Inferior parietal cortex (tissue), 1 donor: ENCODE measurements around the gene SEC63.
"Not testable (repeated sequence)": the region's sequence is repeated elsewhere in the genome, so short reads cannot be mapped to it uniquely, and the experiment has no call there.

Source experiments
- DNase-seq: peaks from one replicate; pipeline ENCODE4 v3.0.0-alpha.2; 2016; ENCODE audit errors: extremely low spot score

SEC63 gene

DNA sequence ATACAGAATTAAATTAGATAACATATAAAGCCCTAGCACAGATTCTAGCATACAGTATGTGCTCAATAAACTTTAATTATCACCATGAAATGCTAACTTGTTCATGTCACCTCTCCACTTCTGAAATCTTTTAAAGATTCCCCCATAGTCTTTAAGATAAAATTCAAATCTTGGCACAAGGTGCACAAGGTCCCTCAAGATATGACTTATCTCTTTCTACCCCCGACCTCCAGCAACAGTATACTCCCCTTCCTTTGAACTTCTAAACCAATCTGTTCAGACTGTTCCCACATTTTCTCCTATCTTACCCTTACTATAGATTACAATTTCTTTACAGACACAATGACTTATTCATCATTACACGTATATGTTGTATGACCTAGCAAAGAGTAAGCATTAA, 29.0 kb downstream of the SEC63 start:
- no peak for DNase-seq

DNA sequence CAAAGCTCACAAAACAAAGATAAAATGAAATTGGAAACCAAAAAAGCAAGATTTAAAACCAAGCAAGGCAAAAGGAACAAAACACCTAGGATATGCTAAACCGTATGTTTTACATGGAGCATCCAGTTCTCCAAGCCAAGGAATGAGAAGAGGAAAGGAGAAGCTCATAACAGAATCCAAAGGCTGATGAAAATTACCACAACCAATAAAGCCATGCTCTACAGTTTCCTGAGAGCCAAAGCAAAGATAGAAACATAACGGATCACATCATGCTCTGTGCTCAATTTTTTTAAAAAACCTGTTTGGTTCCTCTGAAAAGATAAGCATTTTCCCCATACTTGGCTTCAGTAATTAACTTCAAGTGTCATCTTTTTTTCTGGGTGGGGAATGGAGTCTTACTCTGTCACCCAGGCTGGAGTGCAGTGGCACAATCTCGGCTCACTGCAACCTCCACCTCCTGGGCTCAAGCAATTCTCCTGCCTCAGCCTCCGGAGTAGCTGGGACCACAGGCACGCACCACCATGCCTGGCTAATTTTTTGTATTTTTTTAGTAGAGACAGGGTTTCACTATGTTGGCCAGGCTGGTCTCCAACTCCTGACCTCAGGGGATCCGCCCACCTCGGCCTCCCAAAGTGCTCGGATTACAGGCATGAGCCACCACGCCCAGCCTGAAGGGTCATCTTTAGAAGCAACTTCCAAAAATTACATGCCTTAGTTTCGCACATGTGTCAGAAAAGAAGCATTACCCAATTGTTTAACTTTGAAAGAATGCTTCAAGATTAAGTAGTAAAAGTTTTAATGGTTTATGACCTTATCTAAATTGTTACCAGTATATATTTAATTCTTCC, 31.1 kb downstream of the SEC63 start:
- DNase-seq = not testable (repeated sequence)

DNA sequence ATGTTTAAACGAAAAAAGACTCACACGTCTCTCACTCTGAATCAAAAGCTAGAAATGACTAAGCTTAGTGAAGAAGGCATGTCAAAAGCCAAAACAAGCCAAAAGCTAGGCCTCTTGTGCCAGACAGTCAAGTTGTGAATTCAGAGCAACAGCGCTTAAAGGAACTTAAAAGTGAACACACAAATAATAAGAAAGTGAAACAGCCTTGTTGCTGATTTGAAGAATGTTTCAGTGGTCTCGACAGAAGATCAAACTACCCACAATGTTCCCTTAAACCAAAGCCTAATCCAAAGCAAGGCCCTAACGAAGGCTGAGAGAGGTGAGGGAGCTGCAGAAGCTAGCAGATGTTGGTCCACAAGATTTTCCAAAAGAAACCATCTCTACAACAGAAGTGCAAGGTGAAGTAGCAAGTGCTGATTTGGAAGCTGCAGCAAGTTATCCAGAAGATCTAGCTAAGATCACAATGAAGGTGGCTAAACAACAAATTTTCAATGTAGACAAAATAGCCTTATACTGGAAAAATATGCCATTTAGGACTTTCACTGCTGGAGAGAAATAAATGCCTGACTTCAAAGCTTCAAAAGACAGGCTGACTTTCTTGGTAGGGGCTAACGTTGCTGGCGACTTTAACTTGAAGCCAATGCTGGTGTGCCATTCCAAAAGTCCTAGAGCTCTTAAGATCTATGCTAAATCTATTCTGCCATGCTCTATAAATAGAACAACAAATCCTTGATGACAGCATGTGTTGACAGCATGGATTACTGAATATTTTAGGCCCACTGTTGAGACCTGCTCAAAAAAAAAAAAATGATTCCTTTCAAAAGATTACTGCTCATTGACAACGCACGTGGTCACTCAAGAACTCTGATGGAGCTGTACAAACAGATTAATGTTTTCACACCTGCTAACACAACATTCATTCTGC, 40.3 kb downstream of the SEC63 start:
- DNase-seq = no peak

DNA sequence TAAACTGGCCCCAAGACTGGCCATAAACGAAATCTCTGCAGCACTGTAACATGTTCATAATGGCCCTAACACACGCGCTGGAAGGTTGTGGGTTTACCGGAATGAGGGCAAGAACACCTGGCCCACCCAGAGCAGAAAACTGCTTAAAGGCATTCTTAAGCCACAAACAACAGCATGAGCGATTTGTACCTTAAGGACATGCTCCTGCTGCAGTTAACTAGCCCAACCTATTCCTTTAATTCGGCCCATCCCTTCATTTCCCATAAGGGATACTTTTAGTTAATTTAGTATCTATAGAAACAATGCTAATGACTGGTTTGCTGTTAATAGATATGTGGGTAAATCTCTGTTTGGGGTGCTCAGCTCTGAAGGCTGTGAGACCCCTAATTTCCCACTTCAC, 41.0 kb downstream of the SEC63 start:
- not testable (repeated sequence) for DNase-seq

DNA sequence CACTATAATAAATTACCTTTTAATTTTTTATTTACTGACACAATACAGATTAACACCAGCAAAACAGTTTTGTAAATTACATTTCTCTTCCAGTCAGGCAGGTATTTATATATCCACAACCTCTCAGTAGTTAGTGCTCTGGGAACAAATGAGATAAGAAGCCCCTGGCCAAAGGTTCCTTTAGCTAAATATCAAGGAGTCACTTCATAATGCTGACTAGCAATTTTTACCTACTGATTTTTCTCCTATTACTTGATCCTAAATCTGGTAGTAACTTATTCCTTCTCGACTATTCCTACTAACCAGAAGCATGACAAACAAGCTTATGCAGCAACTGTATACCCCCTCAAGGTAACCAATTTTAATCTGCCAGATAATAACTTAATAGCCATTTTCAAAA, 46.3 kb downstream of the SEC63 start:
- DNase-seq = no peak

DNA sequence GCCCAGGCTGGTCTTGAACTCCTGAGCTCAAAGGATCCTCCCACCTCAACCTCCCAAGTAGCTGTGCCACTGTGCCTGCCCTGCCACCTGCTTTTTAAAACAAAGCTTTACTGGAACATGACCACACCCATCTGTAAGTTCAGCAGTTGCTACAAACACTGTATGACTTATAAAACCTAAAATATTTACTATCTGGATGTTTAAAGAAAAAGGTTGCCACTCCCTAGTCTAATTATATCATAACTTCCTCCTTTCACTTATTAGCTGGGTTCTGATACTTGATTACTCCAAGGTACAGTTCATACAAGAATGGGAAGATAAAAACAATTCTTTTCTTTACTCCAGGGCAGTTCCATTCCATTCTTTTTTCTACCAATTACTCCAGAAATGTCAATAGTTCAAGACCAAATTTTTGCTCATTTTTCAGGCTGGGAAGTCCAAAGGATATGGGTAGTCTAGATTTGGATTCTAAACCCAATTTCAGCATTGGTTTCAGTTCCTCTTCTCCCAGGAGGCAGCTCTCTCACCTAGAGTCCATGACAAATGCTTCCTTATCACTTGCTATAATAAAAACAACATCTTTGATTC, 63.1 kb downstream of the SEC63 start:
- no peak for DNase-seq

GRCh38 chr6:107890431-107890830, 67.6 kb downstream of the SEC63 start:
- DNase-seq = not testable (repeated sequence)

DNA sequence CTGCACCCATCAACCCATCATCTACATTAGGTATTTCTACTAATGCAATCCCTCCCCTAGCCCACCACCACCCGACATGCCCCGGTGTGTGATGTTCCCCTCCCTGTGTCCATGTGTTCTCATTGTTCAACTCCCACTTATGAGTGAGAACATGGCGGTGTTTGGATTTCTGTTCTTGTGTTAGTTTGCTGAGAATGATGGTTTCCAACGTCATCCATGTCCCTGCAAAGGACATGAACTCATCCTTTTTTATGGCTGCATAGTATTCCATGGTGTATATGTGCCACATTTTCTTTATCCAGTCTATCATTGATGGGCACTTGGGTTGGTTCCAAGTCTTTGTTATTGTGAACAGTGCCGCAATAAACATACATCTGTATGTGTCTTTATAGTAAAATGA, 72.1 kb downstream of the SEC63 start:
- DNase-seq = not testable (repeated sequence)

DNA sequence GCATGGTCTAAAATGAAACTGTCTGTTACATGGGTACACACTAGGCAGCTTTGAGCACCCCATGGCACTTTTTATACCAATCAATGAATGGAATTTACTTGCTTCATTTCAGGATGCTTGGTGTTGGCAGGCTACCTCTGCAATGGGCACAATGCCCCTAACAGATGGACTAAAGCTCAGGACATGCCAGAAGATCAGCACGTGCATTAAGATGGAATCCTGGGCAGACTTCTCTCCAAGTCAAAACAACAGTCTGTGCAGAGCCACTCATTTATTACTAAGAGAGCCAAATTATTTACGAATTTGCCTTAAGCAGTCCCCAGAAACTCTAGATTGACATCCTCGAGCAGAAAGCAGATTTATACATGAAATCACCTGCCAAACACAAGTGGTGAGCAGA, 78.1 kb downstream of the SEC63 start:
- no peak for DNase-seq

- no peak for DNase-seq
Measured at GRCh38 chr6:107877968-107878367, 80.0 kb downstream of the SEC63 start.

DNA sequence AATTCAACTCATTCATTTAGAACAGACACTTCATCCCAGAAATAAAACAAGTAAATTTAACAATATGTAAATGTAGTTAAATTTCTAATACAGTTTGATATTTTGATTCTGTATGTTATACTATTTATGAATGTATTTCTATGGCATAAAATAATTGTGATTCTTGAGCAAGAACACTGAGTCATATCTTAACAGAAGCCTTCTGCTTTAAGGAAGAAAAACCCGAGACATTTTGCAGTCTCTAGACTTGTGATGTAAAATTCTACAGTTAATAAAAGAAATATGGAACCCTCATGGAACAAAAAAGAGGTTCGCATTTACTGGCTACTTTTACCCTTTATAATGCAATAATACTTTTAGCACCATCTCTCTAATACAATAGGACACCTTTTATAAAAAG, 86.0 kb downstream of the SEC63 start:
- no peak for DNase-seq

DNA sequence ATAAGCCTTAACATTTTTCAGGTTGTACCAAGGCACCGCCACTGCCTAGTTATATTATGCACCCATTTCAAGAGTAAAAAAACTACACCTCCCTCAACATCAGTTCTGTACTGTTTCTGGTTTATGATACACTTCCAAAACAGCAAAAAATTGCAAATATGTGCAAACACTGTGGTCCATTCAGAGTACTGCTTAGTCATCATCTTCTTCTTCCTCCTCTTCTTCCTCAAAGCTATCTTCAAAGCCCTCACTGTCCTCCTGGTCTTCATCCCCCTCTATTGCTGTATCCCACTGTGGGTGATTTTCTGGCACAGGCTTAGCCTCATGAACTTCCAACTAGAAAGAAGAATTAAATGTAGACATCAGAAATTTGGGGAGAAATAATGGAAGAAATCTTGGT, 86.5 kb downstream of the SEC63 start:
- not testable (repeated sequence) for DNase-seq

- no peak for DNase-seq
Measured at GRCh38 chr6:107871016-107871415, 87.0 kb downstream of the SEC63 start.

DNA sequence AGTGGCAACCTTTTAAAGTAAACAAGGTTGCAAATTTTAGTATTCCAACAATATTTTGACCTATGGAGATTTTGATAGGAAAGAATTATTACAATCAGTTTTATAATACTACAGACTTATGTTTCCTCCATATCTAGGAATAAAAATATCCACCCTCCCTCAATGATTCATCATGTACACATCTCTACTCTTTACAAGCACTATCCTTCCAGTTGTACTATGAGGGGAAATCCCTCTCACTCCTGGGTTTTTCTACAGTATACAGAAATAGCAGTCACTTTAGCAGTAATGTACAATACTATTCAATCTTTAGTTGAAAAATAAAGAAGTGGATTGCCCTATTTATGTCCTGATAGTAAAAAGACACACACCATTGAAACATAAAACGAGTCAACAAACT, 87.6 kb downstream of the SEC63 start:
- no peak for DNase-seq

GRCh38 chr6:107869871-107870270, 88.1 kb downstream of the SEC63 start:
- no peak for DNase-seq

DNA sequence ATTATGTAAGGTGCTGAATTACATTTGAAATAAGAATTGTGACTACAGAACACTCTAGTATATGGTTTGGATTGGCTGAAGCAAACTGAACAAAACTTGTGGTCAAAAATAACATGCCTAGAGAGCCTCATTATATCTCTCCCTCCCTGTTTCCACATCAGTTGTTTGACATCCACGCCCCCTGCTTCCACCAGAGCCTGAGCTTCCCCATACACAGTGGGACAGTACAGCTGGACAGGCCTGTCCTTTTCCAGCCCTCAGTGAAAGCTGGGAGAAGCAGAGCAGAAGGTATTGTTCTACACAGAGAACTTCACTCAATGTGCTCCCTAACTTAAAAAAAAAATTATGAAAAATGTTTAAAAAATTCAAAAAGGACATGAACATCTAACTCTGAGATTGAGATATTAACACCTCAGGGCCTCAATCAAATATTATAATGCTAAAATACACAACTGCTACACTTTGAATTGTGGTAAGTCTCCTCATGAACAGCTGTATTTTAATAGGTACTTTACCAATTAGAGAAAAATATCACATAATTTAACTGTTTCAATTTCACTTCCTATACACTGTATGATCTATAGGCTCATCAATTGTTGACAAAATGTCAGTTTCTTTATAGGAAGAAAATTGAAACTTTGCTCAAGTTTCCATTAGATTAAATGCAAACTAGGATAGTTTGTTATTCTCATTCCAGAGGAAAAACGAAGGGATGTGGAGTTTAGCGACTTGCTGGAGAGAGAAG, 89.0 kb downstream of the SEC63 start:
- no peak for DNase-seq

DNA sequence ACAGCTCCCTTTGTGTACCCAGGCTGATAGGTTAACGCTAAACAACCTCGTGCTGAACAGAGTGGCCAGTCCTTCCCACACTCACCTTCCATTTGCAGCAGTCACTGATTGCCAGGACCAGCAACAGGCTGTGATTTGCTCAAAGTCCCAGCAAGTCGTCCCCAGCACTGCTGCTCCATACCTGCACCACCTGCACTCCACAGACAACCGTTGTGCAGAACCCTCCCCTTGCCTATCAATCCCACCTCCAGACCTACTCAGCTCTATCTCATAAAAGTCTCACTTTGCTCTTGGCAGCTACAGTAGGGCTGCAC, 90.7 kb downstream of the SEC63 start:
- no peak for DNase-seq

GRCh38 chr6:107866606-107867301, 91.3 kb downstream of the SEC63 start:
- DNase-seq = peak; percentile 77

- DNase-seq = no peak
Measured at GRCh38 chr6:107864226-107865127, 93.5 kb downstream of the SEC63 start.

DNA sequence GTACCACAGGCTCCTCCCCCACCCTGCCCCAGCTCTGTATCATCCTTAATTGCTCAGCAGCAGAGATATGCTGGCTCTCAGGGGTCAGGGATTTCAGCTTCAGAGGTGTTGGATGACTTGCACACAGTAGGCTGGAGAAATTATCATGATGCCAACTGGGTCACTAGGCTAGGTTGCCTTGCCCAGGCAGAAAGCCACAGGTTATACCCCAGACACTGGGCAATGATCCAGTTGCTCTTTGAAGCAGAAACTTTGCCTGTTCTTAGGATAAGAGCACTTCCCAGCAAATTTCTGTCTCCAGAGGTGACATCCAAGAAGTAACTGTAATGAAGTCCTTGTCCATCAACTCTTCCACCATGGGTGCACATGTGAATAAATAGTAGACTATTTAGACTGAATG, 95.6 kb downstream of the SEC63 start:
- DNase-seq = no peak
